Muscle layer of colon (tissue), 2 donors: ENCODE measurements around the gene FGF19.
"Not testable (repeated sequence)": the region's sequence is repeated elsewhere in the genome, so short reads cannot be mapped to it uniquely, and the experiment has no call there.

ENCODE experiments used
- H3K27ac ChIP-seq: one replicate; pipeline ENCODE4 v1.7.0; 2013; ENCODE audit warnings: low read depth, mild to moderate bottlenecking, low read length, moderate library complexity
- H3K27me3 ChIP-seq, 2 donors: one replicate each; pipeline ENCODE4 v1.7.0; 2013; ENCODE audit warnings: low read length in 2 of 2, mild to moderate bottlenecking in 2 of 2; ENCODE audit not compliant: insufficient read depth in 2 of 2, control insufficient read depth in 1 of 2
- H3K36me3 ChIP-seq: one replicate; pipeline ENCODE4 v1.7.0; 2013; ENCODE audit warnings: mild to moderate bottlenecking, low read length; ENCODE audit not compliant: insufficient read depth
- H3K4me1 ChIP-seq: one replicate; pipeline ENCODE4 v1.7.0; 2013; ENCODE audit warnings: mild to moderate bottlenecking, low read length; ENCODE audit not compliant: insufficient read depth
- H3K4me3 ChIP-seq, 2 donors: one replicate each; pipeline ENCODE4 v1.7.0; 2013; ENCODE audit warnings: low read length in 2 of 2, low read depth in 1 of 2, mild to moderate bottlenecking in 1 of 2, moderate library complexity in 1 of 2
- H3K9ac ChIP-seq: one replicate; pipeline ENCODE4 v1.7.0; 2013; ENCODE audit warnings: low read length
- H3K9me3 ChIP-seq: one replicate; pipeline ENCODE4 v1.7.0; 2013; ENCODE audit warnings: mild to moderate bottlenecking, low read length
- donor health status: abdominal sarcoma.
- donor health status: Adenocarcinoma of cecum.

FGF19 gene

DNA sequence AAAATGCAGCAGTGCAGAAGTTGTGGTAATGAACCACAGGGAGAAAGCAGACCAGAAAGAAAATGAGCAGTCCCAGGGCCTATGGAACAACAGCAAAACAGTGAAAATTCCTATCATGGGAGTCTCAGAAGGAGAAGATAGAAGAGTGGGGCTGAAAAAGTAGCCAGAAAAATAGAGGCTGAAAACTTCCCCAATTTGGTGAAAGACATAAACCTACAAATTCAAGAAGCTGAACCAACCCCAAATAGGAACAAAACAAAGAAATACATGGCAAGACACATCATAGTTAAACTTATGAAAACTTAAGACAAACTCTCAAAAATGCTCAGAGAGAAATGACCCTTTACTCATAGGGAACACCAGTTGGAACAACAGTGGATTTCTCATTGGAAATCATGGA lies 11.4 kb downstream of the FGF19 start:
- no peak overlapping the region for H3K9ac ChIP-seq
- H3K9me3 ChIP-seq, result no peaks in the 10 kb centered on the region
- peaks cover 0 to 4% of the 10 kb centered on the region in 2 donors for H3K27me3 ChIP-seq
- H3K36me3 ChIP-seq, result no peaks in the 10 kb centered on the region
- no peak overlapping the region for H3K4me3 ChIP-seq
- H3K27ac ChIP-seq, result no peak overlapping the region
- H3K4me1 ChIP-seq, result no peaks in the 10 kb centered on the region

DNA sequence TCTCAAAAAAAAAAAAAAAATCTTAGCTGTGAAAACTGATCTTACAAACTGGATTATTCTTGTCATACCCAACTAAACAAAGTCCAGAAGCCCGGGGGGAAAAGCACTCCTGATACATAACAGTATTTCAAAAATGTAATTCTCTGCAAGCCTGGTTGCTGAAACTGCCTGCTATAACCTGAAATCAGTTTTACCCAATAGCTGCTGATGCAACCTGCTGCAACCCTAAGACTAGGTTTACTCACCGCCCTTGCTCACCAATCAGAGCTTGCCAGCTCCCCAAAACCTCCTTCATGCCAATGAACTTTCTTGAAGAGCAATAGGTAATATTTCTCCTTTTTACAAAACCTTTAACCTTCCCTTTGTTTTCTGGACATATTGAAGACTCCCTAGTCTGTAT lies 12.4 kb downstream of the FGF19 start:
- H3K36me3 ChIP-seq, result no peaks in the 10 kb centered on the region
- H3K9me3 ChIP-seq, result no peaks in the 10 kb centered on the region
- H3K27ac ChIP-seq, result no peak overlapping the region
- H3K4me1 ChIP-seq, result no peaks in the 10 kb centered on the region
- H3K27me3 ChIP-seq, result peaks cover 0 to 6% of the 10 kb centered on the region in 2 donors
- no peak overlapping the region for H3K4me3 ChIP-seq
- H3K9ac ChIP-seq, result no peak overlapping the region

DNA sequence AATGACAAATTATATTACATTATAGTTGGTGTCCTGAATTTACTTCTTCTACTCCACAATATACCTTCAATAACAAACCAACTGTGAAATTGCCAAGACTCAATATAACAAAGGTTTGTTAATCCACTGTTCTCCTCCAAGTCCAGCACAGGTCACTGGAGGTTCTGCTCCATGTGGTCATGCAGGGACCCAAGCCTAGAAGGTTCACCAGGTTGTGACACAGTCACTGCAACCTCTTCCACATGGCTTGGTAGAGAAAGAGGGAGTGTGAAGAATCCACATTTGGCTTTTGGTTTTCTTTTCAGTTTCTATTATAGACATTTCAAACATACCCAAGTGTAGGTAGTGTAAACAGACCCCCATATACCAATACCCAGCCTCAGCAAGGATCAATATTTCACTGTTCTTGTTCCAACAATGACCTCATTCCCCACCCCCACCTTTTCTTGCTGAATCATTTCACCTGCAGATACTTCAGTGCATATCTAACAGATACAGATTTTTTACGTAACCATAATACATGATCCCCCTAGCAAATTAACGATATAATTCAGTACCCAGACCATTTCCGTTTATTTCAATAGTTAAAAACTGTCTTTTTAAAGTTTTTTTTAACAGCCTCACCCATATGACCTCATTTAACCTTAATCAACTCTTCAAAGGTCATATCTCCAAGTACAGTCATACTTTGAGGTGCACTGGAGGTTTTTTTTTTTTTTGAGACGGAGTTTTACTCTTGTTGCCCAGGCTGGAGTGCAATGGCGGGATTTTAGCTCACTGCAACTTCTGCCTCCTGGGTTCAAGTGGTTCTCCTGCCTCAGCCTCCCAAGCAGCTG lies 14.1 kb downstream of the FGF19 start:
- H3K27ac ChIP-seq, result no peak overlapping the region
- H3K4me1 ChIP-seq, result no peaks in the 10 kb centered on the region
- no peaks in the 10 kb centered on the region for H3K36me3 ChIP-seq
- H3K9me3 ChIP-seq, result no peaks in the 10 kb centered on the region
- peaks cover 0 to 14% of the 10 kb centered on the region in 2 donors for H3K27me3 ChIP-seq
- no peak overlapping the region for H3K4me3 ChIP-seq
- no peak overlapping the region for H3K9ac ChIP-seq

DNA sequence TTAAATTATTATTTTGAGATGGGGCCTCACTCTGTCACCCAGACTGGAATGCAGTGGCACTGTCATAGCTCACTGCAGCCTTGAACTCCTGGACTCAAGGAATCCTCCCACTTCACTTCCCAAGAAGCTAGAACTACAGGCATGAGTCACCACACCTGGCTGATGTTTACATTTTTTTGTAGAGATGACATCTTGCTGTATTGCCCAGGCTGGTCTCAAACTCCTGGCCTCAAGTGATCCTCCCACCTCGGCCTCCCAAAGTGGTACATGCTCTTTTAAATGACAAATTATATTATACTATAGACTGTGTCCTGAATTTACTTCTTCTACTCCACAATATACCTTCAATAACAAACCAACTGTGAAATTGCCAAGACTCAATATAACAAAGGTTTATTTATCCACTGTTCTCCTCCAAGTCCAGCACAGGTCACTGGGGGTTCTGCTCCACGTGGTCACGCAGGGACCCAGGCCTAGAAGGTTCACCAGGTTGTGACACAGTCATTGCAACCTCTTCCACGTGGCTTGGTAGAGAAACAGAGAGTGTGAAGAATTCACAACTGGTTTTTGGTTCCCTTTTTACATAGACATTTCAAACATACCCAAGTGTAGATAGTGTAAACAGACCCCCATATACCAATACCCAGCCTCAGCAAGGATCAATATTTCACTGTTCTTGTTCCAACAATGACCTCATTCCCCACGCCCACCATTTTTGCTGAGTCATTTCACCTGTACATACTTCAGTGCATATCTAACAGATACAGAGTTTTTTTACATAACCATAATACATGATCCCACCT lies 15.7 kb downstream of the FGF19 start:
- H3K9ac ChIP-seq, H3K9me3 ChIP-seq, H3K27ac ChIP-seq, H3K4me3 ChIP-seq, H3K4me1 ChIP-seq, H3K36me3 ChIP-seq: not testable (repeated sequence)
- H3K27me3 ChIP-seq, result peaks cover 0 to 14% of the 10 kb centered on the region in 2 donors

DNA sequence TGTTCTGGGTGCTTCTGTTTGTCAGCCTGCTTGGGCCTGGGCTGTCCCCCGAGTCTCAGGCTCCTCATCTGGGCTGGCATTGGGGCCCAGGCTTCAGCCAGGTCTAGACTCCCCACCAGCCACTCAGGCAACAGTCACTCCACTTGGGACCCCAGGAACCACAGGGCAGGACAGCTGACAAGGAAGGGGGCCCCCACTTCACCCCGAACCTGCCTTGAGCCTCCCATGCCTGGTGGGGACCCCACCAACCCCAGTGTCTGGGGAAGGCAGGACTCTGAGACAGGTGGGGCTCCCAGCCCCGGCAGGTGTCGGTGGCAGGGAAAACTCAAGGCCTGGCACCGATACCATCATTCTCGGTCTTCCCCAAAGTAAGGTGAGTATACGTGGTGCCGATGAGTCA lies 17.0 kb downstream of the FGF19 start:
- H3K9ac ChIP-seq, result no peak overlapping the region
- no peaks in the 10 kb centered on the region for H3K36me3 ChIP-seq
- peaks cover 0 to 14% of the 10 kb centered on the region in 2 donors for H3K27me3 ChIP-seq
- no peaks in the 10 kb centered on the region for H3K4me1 ChIP-seq
- no peaks in the 10 kb centered on the region for H3K9me3 ChIP-seq
- no peak overlapping the region for H3K27ac ChIP-seq
- no peak overlapping the region for H3K4me3 ChIP-seq

DNA sequence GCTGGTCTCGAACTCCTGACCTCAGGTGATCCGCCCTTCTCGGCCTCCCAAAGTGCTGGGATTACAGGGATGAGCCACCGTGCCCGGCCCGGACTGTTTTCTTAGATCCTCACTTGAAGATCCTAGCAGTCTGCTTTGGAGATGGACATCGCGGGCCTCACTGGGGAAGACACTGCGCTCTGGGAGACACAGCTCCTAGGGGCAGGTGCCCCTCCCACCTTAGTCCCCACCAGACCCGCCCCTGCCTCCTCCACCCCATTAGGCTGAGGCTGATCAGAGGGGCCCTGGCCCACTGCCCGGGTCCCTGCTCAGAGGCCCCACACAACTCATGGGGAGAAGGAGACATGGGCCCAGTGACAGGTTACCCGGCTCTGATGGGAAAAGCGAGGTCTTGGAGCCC lies 17.4 kb downstream of the FGF19 start:
- H3K4me1 ChIP-seq, result no peaks in the 10 kb centered on the region
- no peak overlapping the region for H3K9ac ChIP-seq
- no peaks in the 10 kb centered on the region for H3K9me3 ChIP-seq
- peaks cover 0 to 14% of the 10 kb centered on the region in 2 donors for H3K27me3 ChIP-seq
- no peak overlapping the region for H3K27ac ChIP-seq
- no peaks in the 10 kb centered on the region for H3K36me3 ChIP-seq
- H3K4me3 ChIP-seq, result no peak overlapping the region

DNA sequence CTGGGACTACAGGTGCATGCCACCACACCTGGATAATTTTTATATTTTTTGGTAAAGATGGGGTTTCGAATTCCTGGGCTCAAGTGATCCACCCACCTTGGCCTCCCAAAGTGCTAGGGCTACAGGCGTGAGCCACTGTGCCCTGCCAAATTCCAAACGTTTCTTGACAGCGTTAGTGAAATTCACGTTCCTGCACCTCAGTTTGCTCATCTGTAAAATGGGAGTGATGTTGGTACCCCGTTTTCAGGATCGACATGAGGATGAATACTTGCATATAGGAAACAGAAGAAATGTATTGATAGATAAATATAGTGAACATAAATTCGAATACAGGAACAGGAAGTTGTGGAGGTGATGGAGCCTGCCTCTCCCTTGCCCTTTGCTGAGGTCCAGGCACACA lies 18.5 kb downstream of the FGF19 start:
- no peaks in the 10 kb centered on the region for H3K4me1 ChIP-seq
- H3K9me3 ChIP-seq, result no peaks in the 10 kb centered on the region
- H3K36me3 ChIP-seq, result no peaks in the 10 kb centered on the region
- H3K27me3 ChIP-seq, result peaks cover 0 to 14% of the 10 kb centered on the region in 2 donors
- H3K4me3 ChIP-seq, result no peak overlapping the region
- no peak overlapping the region for H3K9ac ChIP-seq
- no peak overlapping the region for H3K27ac ChIP-seq

DNA sequence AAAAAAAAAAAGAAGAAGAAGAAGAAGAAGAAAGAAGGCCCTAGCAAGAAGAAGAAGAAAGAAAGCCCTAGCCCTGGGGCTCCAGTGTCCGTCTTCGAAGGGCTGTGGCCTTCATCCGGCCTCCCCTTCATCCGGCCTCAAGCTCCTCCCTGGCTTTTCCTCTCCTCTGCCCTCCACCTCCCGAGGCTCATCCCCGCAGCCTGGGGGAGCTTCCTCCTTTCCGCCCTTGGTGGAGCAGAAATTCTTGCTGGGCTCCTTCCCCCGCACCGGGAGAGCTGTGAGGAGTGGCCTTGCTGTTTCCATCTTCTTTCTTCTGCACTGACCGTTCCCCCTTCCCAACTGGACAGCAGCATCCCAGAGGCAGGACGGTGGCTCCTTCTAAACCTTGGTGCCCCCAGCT lies 19.2 kb downstream of the FGF19 start:
- H3K9ac ChIP-seq, result no peak overlapping the region
- H3K27ac ChIP-seq, result no peak overlapping the region
- peaks cover 0 to 14% of the 10 kb centered on the region in 2 donors for H3K27me3 ChIP-seq
- H3K9me3 ChIP-seq, result no peaks in the 10 kb centered on the region
- H3K36me3 ChIP-seq, result no peaks in the 10 kb centered on the region
- no peaks in the 10 kb centered on the region for H3K4me1 ChIP-seq
- no peak overlapping the region for H3K4me3 ChIP-seq

DNA sequence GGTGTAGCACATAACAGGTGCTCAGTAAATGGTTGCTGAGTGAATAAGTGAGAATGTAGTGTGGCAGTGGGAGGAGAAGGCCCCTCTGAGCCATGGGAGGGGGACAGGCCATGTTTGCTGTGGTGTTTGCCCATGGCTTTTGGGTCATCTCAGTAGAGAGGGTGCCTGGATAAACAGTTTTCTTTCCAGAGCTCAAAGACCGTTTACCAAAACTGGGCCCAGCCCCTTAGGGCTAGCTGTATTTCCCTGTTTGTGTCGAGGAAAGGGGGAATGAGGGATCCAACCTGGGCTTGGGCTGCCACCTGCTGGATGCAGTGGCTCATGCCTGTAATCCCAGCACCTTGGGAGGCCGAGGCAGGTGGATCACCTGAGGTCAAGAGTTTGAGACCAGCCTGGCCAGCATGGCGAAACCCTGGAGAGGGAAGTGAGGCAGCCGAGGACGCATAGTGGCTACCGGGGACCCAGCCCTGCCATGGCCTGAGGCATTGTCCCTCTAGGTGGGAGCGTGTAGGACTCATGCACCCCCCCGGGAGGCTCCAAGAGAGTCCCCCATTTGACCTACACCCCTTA lies 20.0 kb downstream of the FGF19 start:
- Histone ChIP-seq H3K27ac (no peak overlapping the region), H3K9me3 (no peaks in the 10 kb centered on the region), H3K4me1 (no peaks in the 10 kb centered on the region), H3K36me3 (no peaks in the 10 kb centered on the region), H3K4me3 (no peak overlapping the region), H3K9ac (no peak overlapping the region), H3K27me3 (peaks cover 0 to 14% of the 10 kb centered on the region in 2 donors)

DNA sequence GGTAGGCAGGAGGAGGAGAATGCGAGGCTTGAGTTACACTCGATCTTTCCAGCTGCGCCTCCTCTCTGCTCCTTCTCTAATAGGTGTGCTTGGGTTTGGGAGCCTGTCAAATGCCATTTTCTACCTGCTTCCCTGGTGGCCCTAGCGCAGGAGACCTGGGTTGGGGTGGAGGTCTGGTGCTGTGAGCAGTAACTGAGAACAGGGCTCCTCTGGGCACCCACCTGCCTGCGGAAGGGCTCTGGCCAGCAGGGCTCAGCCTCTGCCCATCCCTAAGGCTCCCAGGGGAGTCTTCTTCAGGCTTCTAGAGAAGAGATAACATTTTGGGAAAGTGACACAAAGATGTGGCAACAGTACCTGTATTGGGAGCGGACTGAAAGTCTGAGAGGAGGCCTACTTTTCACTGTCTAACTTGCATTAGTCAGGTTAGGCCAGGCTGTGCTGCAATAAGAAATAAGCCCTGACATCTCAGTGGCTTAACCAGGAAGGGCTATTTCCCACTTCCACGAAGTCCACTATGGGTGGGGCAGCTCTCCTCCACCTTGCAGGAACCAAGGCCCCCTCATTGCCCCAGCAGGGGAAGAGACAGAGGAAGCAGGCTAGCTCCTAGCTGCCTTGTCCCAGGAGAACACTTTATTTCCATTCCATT lies 21.0 kb downstream of the FGF19 start:
- Histone ChIP-seq H3K4me3 (no peak overlapping the region), H3K9ac (no peak overlapping the region), H3K36me3 (no peaks in the 10 kb centered on the region), H3K27ac (no peak overlapping the region), H3K27me3 (peaks cover 0 to 14% of the 10 kb centered on the region in 2 donors), H3K4me1 (no peaks in the 10 kb centered on the region), H3K9me3 (no peaks in the 10 kb centered on the region)

DNA sequence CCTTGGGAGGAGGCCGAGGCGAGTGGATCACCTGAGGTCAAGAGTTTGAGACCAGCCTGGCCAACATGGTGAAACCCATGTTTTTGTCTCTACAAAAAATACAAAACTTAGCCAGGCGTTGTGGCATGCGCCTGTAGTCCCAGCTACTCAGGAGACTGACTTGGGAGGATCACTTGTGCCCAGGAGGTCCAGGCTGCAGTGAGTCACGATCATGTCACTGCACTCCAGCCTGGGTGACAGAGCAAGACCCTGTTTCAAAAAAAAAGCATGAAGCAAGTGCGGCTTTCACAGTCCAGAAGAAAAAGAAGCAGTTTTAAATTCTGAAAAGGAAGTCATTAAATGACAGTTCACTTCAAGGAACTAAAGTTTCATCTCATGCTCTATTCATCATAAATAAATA lies 21.6 kb downstream of the FGF19 start:
- Histone ChIP-seq H3K4me1 (no peaks in the 10 kb centered on the region), H3K27ac (no peak overlapping the region), H3K4me3 (no peak overlapping the region), H3K9ac (no peak overlapping the region), H3K9me3 (no peaks in the 10 kb centered on the region), H3K36me3 (no peaks in the 10 kb centered on the region), H3K27me3 (peaks cover 0 to 14% of the 10 kb centered on the region in 2 donors)
